ENCODE data around the gene ASIC4.

ASIC4 gene

GRCh38 chr2:219482674-219483405, 31.4 kb upstream of the ASIC4 start:
- no peak for DNase-seq (ENCODE audit: low spot score)

- DNase-seq (ENCODE audit: low spot score), result no peak
Measured at GRCh38 chr2:219483451-219484342, 30.6 kb upstream of the ASIC4 start.

GRCh38 chr2:219484343-219485200, 29.7 kb upstream of the ASIC4 start:
- DNase-seq (ENCODE audit: low spot score), result no peak

GRCh38 chr2:219485201-219485580, 29.1 kb upstream of the ASIC4 start:
- DNase-seq (ENCODE audit: low spot score), result no peak

GRCh38 chr2:219486380-219486959, 27.8 kb upstream of the ASIC4 start:
- DNase-seq (ENCODE audit: low spot score), result no peak

DNA sequence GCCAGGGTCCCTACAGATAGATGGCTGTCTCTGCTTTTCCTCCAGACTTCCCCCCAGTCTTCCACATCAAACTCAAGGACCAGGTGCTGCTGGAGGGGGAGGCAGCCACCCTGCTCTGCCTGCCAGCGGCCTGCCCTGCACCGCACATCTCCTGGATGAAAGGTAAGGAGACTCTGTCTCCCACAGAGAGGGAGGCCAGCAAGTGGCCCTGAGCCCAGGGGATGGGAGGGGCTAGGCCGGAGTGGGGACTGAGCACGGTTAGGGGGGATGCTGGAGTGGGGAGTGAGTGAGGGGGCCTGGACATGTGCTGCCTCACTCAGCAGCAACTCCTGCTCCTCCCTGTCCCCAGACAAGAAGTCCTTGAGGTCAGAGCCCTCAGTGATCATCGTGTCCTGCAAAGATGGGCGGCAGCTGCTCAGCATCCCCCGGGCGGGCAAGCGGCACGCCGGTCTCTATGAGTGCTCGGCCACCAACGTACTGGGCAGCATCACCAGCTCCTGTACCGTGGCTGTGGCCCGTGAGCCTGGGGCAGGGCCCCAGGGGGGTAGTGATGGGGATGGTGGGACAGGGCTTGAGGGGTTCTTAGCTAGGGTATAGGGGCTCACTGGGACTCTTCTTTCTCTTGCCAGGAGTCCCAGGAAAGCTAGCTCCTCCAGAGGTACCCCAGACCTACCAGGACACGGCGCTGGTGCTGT, 26.0 kb upstream of the ASIC4 start:
- no peak for DNase-seq (ENCODE audit: low spot score)

DNA sequence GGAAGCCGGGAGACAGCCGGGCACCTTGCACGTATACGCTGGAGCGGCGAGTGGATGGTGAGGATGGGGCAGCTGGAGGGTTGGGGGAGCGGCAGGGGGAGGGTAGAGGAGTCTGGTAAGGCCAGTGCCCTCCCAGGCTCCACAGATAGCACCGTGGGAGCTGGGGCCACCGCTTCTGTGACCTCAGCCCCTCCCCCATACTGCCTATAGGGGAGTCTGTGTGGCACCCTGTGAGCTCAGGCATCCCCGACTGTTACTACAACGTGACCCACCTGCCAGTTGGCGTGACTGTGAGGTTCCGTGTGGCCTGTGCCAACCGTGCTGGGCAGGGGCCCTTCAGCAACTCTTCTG, 25.5 kb upstream of the ASIC4 start:
- DNase-seq (ENCODE audit: low spot score), result no peak

- no peak for DNase-seq (ENCODE audit: low spot score)
Measured at GRCh38 chr2:219489315-219489714, 25.0 kb upstream of the ASIC4 start.

- DNase-seq (ENCODE audit: low spot score), result no peak
Measured at GRCh38 chr2:219490186-219490585, 24.1 kb upstream of the ASIC4 start.

GRCh38 chr2:219490600-219491130, 23.6 kb upstream of the ASIC4 start:
- DNase-seq (ENCODE audit: low spot score), result no peak

DNA sequence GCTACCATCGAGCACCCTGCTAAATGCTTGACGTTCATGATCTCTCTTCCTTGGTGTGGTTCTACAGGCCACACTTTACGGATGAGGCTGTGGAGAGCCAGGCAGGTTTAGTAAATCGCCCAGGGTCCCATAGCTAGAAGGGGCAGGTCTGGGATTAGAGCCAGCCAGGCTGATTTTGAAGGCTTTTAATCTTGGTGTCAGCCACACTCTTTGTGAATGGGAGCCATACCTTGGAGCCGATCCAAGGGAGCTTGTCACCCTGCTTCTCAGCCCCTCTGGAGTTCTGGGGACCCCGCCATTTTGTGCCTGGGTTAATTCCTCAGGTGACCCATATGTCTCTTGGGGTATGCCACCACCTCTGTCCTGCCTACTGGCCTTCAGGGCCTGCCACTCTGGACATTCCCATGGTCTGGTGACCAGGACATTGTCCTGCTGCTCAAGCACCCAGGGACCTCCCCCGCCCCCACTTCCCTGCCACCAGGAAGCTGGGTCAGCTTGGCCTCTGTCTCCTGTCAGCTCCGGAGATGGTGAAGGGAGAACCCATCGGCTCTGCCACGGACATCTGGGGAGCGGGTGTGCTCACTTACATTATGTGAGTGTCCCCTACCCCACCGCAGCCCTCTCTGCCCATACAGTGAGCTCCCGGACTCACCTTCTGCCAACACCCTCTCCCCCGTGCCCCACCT, 22.9 kb upstream of the ASIC4 start:
- DNase-seq (ENCODE audit: low spot score), result no peak

DNA sequence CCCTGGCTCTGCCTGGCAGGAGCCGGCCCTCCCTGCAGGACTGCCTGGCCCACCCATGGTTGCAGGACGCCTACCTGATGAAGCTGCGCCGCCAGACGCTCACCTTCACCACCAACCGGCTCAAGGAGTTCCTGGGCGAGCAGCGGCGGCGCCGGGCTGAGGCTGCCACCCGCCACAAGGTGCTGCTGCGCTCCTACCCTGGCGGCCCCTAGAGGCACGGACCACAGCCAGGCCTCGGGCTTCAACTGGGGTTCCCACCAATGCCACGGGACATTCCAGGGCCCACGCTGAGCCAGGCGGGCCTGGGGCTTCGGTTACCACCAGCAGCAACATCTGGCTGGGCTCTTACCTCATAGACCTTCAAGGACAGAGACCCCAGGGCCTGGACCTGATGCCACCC, 21.7 kb upstream of the ASIC4 start:
- DNase-seq (ENCODE audit: low spot score), result no peak

DNA sequence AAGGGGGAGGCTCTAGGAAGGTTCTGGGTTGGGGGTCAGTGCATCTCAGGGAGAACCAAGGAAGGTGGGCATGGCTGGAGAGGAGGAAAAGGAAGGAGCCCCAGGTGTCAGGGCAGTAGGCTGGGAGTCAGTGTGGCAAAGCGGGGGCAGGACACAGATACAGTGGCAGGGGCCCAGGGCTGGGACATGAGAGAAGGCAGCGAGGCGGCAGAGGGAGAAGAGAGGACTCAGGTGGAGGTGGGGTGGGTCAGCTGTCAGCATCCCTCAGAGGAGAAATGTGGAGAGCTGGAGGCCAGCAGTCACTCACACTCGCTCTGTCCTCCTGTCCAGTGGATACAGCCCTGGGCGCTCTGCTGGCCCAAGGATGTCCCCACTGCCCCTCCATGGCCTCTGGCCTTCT, 21.2 kb upstream of the ASIC4 start:
- no peak for DNase-seq (ENCODE audit: low spot score)

- no peak for DNase-seq (ENCODE audit: low spot score)
Measured at GRCh38 chr2:219494952-219495530, 19.2 kb upstream of the ASIC4 start.

GRCh38 chr2:219495531-219496122, 18.7 kb upstream of the ASIC4 start:
- peak; percentile 43 for DNase-seq (ENCODE audit: low spot score)

DNA sequence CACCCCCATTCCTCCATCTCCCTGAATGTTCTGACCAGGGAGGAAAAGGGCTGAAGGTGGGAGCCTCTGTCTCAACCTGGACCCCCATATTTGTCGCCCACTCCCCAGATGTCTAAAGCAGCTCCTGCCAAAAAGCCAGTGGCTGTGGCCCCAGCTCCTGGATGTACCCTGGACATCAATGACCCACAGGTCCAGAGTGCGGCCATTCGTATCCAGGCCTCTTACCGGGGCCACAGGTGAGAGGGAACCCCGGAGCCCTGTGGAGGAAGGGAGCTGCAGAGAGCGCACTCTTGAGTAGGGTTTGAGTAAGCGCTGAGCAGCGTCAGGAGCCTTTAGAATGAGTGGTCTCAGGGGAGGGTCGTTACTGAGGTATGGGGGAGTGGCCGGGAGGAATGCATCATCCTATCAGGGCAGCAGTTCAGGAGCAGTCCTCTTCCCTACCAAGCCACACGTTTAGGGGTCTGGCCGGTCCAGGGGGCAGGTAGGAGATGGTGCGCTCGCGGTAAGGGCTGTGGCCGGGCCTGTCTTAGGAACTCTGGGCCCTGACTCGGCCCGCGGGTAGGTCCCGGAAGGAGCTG, 17.9 kb upstream of the ASIC4 start:
- no peak for DNase-seq (ENCODE audit: low spot score)

DNA sequence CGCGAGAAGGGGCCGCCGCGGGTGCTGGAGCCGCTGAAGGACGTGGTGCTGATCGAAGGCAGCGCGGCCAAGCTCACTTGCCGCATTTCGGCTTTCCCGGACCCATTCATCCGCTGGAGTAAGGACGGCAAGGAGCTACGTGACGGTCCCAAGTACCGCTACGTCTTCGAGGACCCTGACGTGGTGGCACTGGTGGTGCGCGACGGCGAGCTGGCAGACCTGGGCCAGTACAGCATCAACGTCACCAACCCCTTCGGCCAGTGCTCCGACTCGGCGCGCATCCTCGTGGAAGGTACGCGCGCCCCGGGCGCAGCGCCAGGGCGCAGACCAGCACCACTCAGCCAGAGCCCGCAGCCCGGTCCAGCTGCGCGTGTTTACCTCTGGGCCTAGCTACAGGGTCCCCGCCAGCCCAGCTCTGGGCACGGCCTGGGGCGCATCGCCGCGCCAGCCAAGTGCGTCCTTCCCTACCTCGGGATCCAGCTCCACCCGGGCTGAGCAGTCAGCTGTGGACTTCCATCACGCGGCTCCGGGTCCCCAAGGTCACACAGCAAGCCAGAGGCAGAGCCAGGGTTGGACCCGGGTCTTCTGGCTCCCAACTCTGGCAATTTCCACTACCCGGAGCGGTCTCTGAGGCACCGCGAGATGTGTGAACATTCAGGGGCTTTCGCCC, 17.3 kb upstream of the ASIC4 start:
- no peak for DNase-seq (ENCODE audit: low spot score)

GRCh38 chr2:219497495-219498279, 16.6 kb upstream of the ASIC4 start:
- peak; percentile 79 for DNase-seq (ENCODE audit: low spot score)

Measured in SW480 (cell line).